Endothelial cell of umbilical vein (primary cell): ENCODE measurements around the gene PTGFRN. TPM values are rescaled to one million over a fixed set of nuclear protein-coding genes. Genes with fewer than 3 reads are reported as not detected.

Source experiments
- BruUV-seq: library from RNA; stranded (reverse); fragments of 400-500 nt; replicated peaks from 2 replicates; lab custom pipeline; 2021; lab: Mats Ljungman, UMichigan
- CTCF ChIA-PET: fragments of 300-600, 350-600 bp; sonication (Branson Sonifier 250); formaldehyde crosslinking; loops from one replicate; lab custom pipeline; 2021; ENCODE audit warnings: antibody characterized with exemption, inconsistent platforms; lab: Charles Lee
- POLR2A ChIA-PET: fragments of 300-600, 350-600 bp; sonication (Branson Sonifier 250); formaldehyde crosslinking; loops from one replicate; lab custom pipeline; 2021; ENCODE audit warnings: antibody characterized with exemption, inconsistent platforms; lab: Charles Lee
- DNase-seq: peaks from one replicate; pipeline ENCODE4 v3.0.0-alpha.2; 2011; ENCODE audit warnings: low read depth, low spot score
- FAIRE-seq: peaks from 2 replicates; lab custom pipeline; 2011; peaks lifted over from hg19 to GRCh38; lab: Jason Lieb, UNC
- H2AFZ ChIP-seq: 2 replicates; pipeline ENCODE4 v1.6.0; 2012; ENCODE audit warnings: low read depth, low read length, control low read depth, inconsistent platforms
- H3K27ac ChIP-seq: 2 replicates; pipeline ENCODE4 v1.5.1; 2011; ENCODE audit warnings: low read depth, mild to moderate bottlenecking, control low read depth, low read length, moderate library complexity; ENCODE audit not compliant: insufficient read depth
- H3K27me3 ChIP-seq, 2 experiments: 2 replicates each; pipeline versions ENCODE4 v1.6.0 to v1.6.1; 2011; ENCODE audit warnings: low read length in 2 of 2, mixed read lengths in 1 of 2; ENCODE audit not compliant: control insufficient read depth in 2 of 2, insufficient read depth in 2 of 2
- H3K36me3 ChIP-seq, 2 experiments: 2 replicates in 1 of 2; 3 replicates in 1 of 2; pipeline ENCODE4 v1.5.1; 2011; ENCODE audit warnings: low read length in 2 of 2, mild to moderate bottlenecking in 1 of 2, moderate library complexity in 1 of 2; ENCODE audit not compliant: control insufficient read depth in 2 of 2, insufficient read depth in 2 of 2; ENCODE audit errors: extremely low read depth in 1 of 2
- H3K4me1 ChIP-seq: 3 replicates; pipeline ENCODE4 v1.5.1; 2011; ENCODE audit warnings: mild to moderate bottlenecking, low read length; ENCODE audit not compliant: control insufficient read depth, insufficient read depth; ENCODE audit errors: extremely low read depth
- H3K4me2 ChIP-seq: 2 replicates; pipeline ENCODE4 v1.6.1; 2011; ENCODE audit warnings: low read length, control low read depth, mixed read lengths; ENCODE audit not compliant: insufficient read depth
- H3K4me3 ChIP-seq, 3 experiments: fragments of 200-600 bp in 1 of 3; sonication (generic), shearing (Covaris generic) in 1 of 3; replicated peaks in 1 of 3; 2 replicates each; pipeline ENCODE4 v1.5.1; 2011 to 2016; ENCODE audit warnings: control low read depth in 3 of 3, low read length in 3 of 3, mild to moderate bottlenecking in 2 of 3, inconsistent platforms in 1 of 3, low read depth in 1 of 3, moderate library complexity in 1 of 3; ENCODE audit not compliant: insufficient read depth in 1 of 3
- H3K79me2 ChIP-seq: 2 replicates; pipeline ENCODE4 v1.6.0; 2012; ENCODE audit warnings: low read length, inconsistent platforms; ENCODE audit not compliant: control insufficient read depth, insufficient read depth
- H3K9ac ChIP-seq: replicated peaks from 2 replicates; pipeline ENCODE3; 2011; ENCODE audit warnings: low read length, control low read depth; ENCODE audit not compliant: insufficient read depth; ENCODE audit errors: extremely low read depth
- H3K9me1 ChIP-seq: replicated peaks from 3 replicates; pipeline ENCODE4 v1.6.0; 2011; ENCODE audit warnings: mild to moderate bottlenecking, low read length; ENCODE audit not compliant: control insufficient read depth, insufficient read depth; ENCODE audit errors: extremely low read depth
- H3K9me3 ChIP-seq: replicated peaks from 2 replicates; pipeline ENCODE4 v1.5.1; 2012; ENCODE audit warnings: low read length, inconsistent platforms; ENCODE audit not compliant: control insufficient read depth, insufficient read depth
- H4K20me1 ChIP-seq: replicated peaks from 2 replicates; pipeline ENCODE3; 2011; ENCODE audit warnings: mild to moderate bottlenecking, low read length; ENCODE audit not compliant: control insufficient read depth, insufficient read depth; ENCODE audit errors: extremely low read depth
- CTCF ChIP-seq, 2 donors: IDR thresholded peaks; 1 replicate in 1 of 2; 2 replicates in 1 of 2; pipeline ENCODE4 v1.5.1; 2011; ENCODE audit warnings: low read length in 2 of 2, mild to moderate bottlenecking in 2 of 2, moderate library complexity in 2 of 2, control low read depth in 1 of 2, inconsistent platforms in 1 of 2, low read depth in 1 of 2; ENCODE audit not compliant: insufficient read depth in 1 of 2; ENCODE audit errors: extremely low read depth in 1 of 2
- EZH2 ChIP-seq: IDR thresholded peaks from 2 replicates; pipeline ENCODE4 v1.6.1; 2012; ENCODE audit warnings: borderline replicate concordance, low read depth, mild to moderate bottlenecking, moderate library complexity, low read length, inconsistent platforms; ENCODE audit not compliant: severe bottlenecking
- MYC ChIP-seq: IDR thresholded peaks from one replicate; pipeline ENCODE4 v1.6.1; 2011; ENCODE audit warnings: mild to moderate bottlenecking, low read depth, low read length
- POLR2A ChIP-seq: IDR thresholded peaks from 2 replicates; pipeline ENCODE4 v1.6.1; 2012; ENCODE audit warnings: low read depth, mild to moderate bottlenecking, control low read depth, low read length
- POLR2AphosphoS5 ChIP-seq: IDR thresholded peaks from 2 replicates; pipeline ENCODE4 v1.6.1; 2012; ENCODE audit warnings: low read depth, mild to moderate bottlenecking, control low read depth, low read length, moderate library complexity; ENCODE audit not compliant: insufficient read depth
- dilution Hi-C: fragments of 300-500 bp; cut with MboI; formaldehyde crosslinking; loops from one replicate; pipeline ENCODE4 v1.15.0; 2019; ENCODE audit warnings: low sequenced_read_pairs; ENCODE audit not compliant: extremely low pct_ligation_motif_present
- intact Hi-C: fragments of 100-400 bp; cut with micrococcal nuclease; formaldehyde crosslinking; loops from one replicate; pipeline ENCODE4 v1.10.0; 2022
- polyA plus RNA-seq, 4 experiments: library from polyadenylated mRNA; depleted of rRNA in 3 of 4; stranded (reverse) in 3 of 4; unstranded in 1 of 4; fragments of >200 nt; gene quantifications; 2 replicates each; pipeline versions ENCODE4 v1.2.1 to v1.2.3, GENCODE V29; 2011 to 2012; ENCODE audit warnings: missing spikeins in 1 of 4
- total RNA-seq: library from RNA; stranded (reverse); gene quantifications from 2 replicates; pipeline ENCODE4 v1.2.3, GENCODE V29; 2021
- TF ChIP-seq, protein P1 (sequence below): IDR thresholded peaks from 2 replicates; pipeline ENCODE4 v1.6.1; 2011; ENCODE audit not compliant: insufficient read depth, insufficient read length

The PTGFRN gene
- total and polyA plus RNA-seq, 2 donors (not counting 3 experiments of a cell fraction or from before 2014, with no cell fraction given), result 39.6 to 60.7 TPM

GRCh38 chr1:116889380-116889779, 20.3 kb upstream of the PTGFRN start:
- POLR2A ChIA-PET, result no interaction called here
- BruUV-seq, result no TSS peak
- Histone ChIP-seq H3K9me3 (no peaks in the 10 kb centered on the region), H3K9me1 (no peaks in the 10 kb centered on the region), H3K4me3 (no peak overlapping the region), H3K4me1 (peaks cover 11% of the 10 kb centered on the region), H3K4me2 (no peak overlapping the region), H2AFZ (no peak overlapping the region), H3K27ac (no peak overlapping the region), H3K79me2 (no peaks in the 10 kb centered on the region), H3K36me3 (no peaks in the 10 kb centered on the region), H3K27me3 (no peaks in the 10 kb centered on the region), H4K20me1 (no peaks in the 10 kb centered on the region), H3K9ac (no peak overlapping the region)
- FAIRE-seq, result no peak
- dilution Hi-C loops, result no loop called here
- CTCF ChIA-PET, result interaction anchor here (0.9 kb wide), 1 partner anchor 10 kb away, joined by 5 read pairs; no protein-coding TSS in a partner anchor
- intact Hi-C loops, result no loop called here
- TF ChIP-seq, protein P1, sequence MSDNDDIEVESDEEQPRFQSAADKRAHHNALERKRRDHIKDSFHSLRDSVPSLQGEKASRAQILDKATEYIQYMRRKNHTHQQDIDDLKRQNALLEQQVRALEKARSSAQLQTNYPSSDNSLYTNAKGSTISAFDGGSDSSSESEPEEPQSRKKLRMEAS, result no peak
- DNase-seq, result no peak

GRCh38 chr1:116891396-116892079, 18.2 kb upstream of the PTGFRN start:
- FAIRE-seq, result no peak
- no peak overlapping the region for H2AFZ ChIP-seq
- no peaks in the 10 kb centered on the region for H3K79me2 ChIP-seq
- no peaks in the 10 kb centered on the region for H3K9me1 ChIP-seq
- no peak overlapping the region for H3K4me2 ChIP-seq
- intact Hi-C loops, result loop anchor here (10.0 kb wide), 1 partner anchor 713 kb away; the partner anchor contains the start of gene TENT5C
- H3K27me3 ChIP-seq, result no peaks in the 10 kb centered on the region
- no peak overlapping the region for H3K4me3 ChIP-seq
- no peak overlapping the region for H3K27ac ChIP-seq
- dilution Hi-C loops, result no loop called here
- TF ChIP-seq EZH2, result no peak
- no peak for TF ChIP-seq POLR2AphosphoS5
- TF ChIP-seq POLR2A, result no peak
- TF ChIP-seq, protein P1, result no peak
- TF ChIP-seq MYC, result no peak
- TF ChIP-seq CTCF (IDR thresholded peaks at IDR 0.05; ENCODE audit: extremely low read depth in 1 of 2, insufficient read depth in 1 of 2, low read depth in 1 of 2, low read length in 2 of 2), result no peak
- no peak for DNase-seq
- ChIA-PET POLR2A (no interaction called here), CTCF (no interaction called here)
- no peaks in the 10 kb centered on the region for H4K20me1 ChIP-seq
- no peaks in the 10 kb centered on the region for H3K9me3 ChIP-seq
- H3K36me3 ChIP-seq, result no peaks in the 10 kb centered on the region
- no peak overlapping the region for H3K9ac ChIP-seq
- no TSS peak for BruUV-seq
- peaks cover 5% of the 10 kb centered on the region for H3K4me1 ChIP-seq
